Ectodermal cell (in vitro differentiated cells): ENCODE measurements around the gene SNX11.
A peak's percentile ranks its signal among the peaks of the same experiment; 100 is the strongest.

ENCODE experiments used
- H3K27ac ChIP-seq: 2 replicates; pipeline ENCODE4 v1.7.0; 2013; ENCODE audit warnings: mild to moderate bottlenecking, low read depth, low read length; ENCODE audit not compliant: insufficient read depth, poor library complexity, severe bottlenecking
- H3K27me3 ChIP-seq: 2 replicates; pipeline ENCODE4 v1.7.0; 2013; ENCODE audit warnings: mild to moderate bottlenecking, low read length; ENCODE audit not compliant: insufficient read depth, control insufficient read depth, poor library complexity, severe bottlenecking
- H3K36me3 ChIP-seq: one replicate; pipeline ENCODE4 v1.7.0; 2013; ENCODE audit warnings: low read length; ENCODE audit not compliant: control insufficient read depth, insufficient read depth
- H3K4me1 ChIP-seq: one replicate; pipeline ENCODE4 v1.7.0; 2013; ENCODE audit warnings: low read length; ENCODE audit not compliant: control insufficient read depth, insufficient read depth
- H3K4me3 ChIP-seq: 2 replicates; pipeline ENCODE4 v1.7.0; 2013; ENCODE audit warnings: low read depth, low read length, control low read depth; ENCODE audit not compliant: insufficient read depth
- H3K9me3 ChIP-seq: 2 replicates; pipeline ENCODE4 v1.7.0; 2013; ENCODE audit warnings: mild to moderate bottlenecking, low read length, moderate library complexity; ENCODE audit not compliant: control insufficient read depth
- WGBS, 2 experiments: methylation state at CpG; one replicate each; pipeline ENCODE4 v1.1.7; 2013; ENCODE audit warnings: missing lambda C conversion rate in 2 of 2; 5-methylcytosine and 5-hydroxymethylcytosine counted together

The SNX11 gene

DNA sequence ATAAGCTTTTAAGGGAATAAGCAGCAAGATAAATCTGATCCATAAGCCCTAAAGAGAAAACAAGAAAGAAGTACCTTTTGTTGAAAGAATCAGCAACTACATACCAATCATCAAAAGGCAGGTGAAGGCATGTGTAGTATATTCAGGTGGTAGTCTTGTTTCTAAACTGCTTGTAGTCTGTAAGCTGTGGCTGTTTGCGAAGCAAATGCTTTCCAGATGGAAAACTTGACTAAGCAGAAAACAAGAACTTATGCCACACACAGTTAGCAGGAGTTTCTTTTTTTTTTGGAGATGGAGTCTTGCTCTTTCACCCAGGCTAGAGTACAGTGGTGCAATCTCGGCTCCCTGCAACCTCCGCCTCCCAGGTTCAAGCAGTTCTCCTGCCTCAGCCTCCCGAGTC is 12.0 kb upstream of the SNX11 start:
- Histone ChIP-seq H3K4me3 (no peak overlapping the region), H3K9me3 (no peaks in the 10 kb centered on the region)
- WGBS, 2 experiments: 94 to 95% methylated on average over 4 of the region's 4 CpGs

DNA sequence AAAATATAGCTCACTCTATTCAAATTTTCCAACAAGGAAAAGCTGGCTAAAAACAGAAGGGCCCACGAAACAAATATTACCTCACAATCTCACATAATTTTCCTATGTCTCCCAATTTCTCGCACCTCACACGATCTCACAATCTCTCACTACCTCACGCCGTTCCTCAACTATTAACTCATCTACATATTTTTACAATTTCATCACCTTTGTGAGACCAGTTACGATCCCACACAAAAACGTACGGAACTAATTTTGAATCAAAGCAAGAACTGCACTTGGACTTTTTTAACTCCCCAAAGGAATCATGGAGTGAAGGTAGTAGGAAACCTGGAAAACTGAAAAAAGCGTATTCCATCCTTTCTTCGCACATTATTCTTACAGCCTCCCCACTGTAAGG is 7.4 kb upstream of the SNX11 start:
- Histone ChIP-seq H3K4me3 (peak overlapping the region; percentile 90), H3K27ac (peak overlapping the region; percentile 96), H3K27me3 (no peaks in the 10 kb centered on the region), H3K36me3 (no peaks in the 10 kb centered on the region), H3K4me1 (peaks cover 5% of the 10 kb centered on the region), H3K9me3 (no peaks in the 10 kb centered on the region)
- WGBS, 2 experiments: 23 to 26% methylated on average over 10 of the region's 10 CpGs

More for the DNA sequence above, 12.0 kb upstream of the SNX11 start:
- H3K27me3 ChIP-seq: no peaks in the 10 kb centered on the region
- peaks cover 3% of the 10 kb centered on the region for H3K36me3 ChIP-seq
- H3K4me1 ChIP-seq: peaks cover 5% of the 10 kb centered on the region
- no peak overlapping the region for H3K27ac ChIP-seq

DNA sequence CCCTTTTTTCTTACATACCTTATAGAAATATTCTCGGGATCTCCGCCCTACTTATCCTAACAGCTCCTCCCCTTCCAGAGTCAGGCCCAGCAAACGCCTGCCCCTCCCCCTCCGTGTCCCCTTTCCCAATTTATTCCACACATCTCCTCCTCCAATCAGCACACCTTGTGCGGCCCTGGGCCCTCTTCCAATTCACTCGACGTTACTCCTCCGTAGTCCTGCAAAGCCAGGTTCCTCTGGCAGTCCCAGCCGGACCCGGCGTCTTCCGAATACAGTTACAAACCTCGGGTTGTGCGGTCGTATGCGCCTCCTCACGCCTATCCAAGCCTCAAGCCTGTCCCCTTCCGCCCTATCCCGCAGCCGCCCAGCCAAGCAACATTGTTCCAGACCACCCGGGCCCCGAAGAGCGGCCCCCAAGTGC is 7.0 kb upstream of the SNX11 start:
- peaks cover 5% of the 10 kb centered on the region for H3K4me1 ChIP-seq
- WGBS, 2 experiments: 0% methylated on average over 23 of the region's 23 CpGs
- no peaks in the 10 kb centered on the region for H3K9me3 ChIP-seq
- H3K27me3 ChIP-seq: no peaks in the 10 kb centered on the region
- peak overlapping the region; percentile 96 for H3K27ac ChIP-seq
- no peaks in the 10 kb centered on the region for H3K36me3 ChIP-seq
- peak overlapping the region; percentile 90 for H3K4me3 ChIP-seq

DNA sequence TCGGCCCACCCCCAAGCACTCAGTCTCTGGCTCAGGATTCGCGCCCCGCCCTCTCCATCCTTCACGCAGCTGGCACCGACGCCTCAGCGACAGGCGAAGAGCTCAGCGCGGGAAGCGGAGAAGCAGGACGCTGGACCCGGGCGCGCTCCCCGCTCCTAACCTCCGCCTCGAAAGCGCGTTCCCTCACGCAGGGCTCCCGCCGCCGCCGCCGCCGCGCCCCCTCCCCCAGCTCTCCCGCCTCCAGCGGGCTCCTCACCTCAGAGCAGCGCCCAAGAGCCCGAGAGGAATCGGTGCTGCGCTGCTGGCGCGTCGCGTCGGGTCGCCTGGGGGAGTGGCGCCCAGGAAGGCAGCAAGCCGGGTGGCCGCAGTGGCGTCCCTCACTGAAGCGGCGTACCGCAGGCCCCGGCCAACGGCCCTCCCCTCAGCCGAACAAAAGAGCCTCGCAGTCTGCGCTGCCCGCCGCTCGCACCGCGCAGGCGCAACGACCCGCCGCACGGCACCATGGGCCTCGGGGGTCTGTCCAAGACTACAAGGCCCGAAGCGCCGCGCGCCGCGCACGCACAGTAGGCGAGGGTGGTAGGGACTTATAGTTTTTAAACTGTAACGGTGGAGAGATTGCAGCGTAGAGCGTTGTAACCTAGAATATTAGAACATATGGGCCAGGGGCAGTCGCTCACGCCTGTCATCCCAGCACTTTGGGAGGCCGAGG is 6.4 kb upstream of the SNX11 start, which contains the start of gene CBX1:
TSS of gene CBX1 (minus strand) at position 467 of the 709 bp plus-strand sequence. CDS start 24,474 bp downstream, outside the sequence.
- H3K27ac ChIP-seq: peak within 1 kb of the TSS; percentile 96
- WGBS, 2 experiments: 0% methylated on average over 79 of the region's 79 CpGs
- peaks cover 5% of the 10 kb centered on the region for H3K4me1 ChIP-seq
- H3K27me3 ChIP-seq: no peaks in the 10 kb centered on the region
- no peaks in the 10 kb centered on the region for H3K36me3 ChIP-seq
- no peaks in the 10 kb centered on the region for H3K9me3 ChIP-seq
- H3K4me3 ChIP-seq: peak within 1 kb of the TSS; percentile 90

DNA sequence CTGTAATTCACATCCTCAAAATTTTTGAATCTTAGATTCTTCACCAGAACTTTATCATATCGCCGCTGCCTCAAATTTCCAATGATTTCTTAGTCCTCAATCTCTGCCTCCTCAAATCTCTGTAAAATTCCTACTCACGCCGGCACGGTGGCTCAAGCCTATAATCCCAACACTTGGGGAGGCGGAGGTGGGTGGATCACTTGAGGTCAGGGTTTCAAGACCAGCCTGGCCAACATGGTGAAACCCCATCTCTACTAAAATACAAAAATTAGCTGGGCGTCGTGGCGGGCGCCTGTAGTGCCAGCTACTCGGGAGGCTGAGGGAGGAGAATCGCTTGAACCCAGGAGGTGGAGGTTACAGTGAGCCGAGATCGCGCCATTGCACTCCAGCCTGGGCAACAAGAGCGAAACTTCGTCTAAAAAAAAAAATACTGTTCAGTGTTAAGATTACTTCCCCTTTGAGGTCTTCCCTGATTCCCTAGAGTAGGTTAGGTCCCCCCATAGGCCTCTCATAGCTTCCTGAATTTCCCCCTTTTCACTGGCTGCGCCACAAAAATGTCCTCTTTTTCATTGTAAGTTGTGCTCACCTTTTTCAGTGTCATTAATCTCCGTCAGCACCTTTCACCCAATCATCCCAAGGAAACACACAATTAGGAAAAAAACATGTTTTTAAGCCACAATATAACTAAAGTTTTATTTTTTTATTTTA is 5.4 kb upstream of the SNX11 start:
- WGBS, 2 experiments: 89 to 91% methylated on average over 19 of the region's 19 CpGs
- no peak overlapping the region for H3K27ac ChIP-seq
- H3K9me3 ChIP-seq: no peaks in the 10 kb centered on the region
- H3K36me3 ChIP-seq: no peaks in the 10 kb centered on the region
- no peaks in the 10 kb centered on the region for H3K27me3 ChIP-seq
- H3K4me1 ChIP-seq: peaks cover 5% of the 10 kb centered on the region
- H3K4me3 ChIP-seq: no peak overlapping the region

DNA sequence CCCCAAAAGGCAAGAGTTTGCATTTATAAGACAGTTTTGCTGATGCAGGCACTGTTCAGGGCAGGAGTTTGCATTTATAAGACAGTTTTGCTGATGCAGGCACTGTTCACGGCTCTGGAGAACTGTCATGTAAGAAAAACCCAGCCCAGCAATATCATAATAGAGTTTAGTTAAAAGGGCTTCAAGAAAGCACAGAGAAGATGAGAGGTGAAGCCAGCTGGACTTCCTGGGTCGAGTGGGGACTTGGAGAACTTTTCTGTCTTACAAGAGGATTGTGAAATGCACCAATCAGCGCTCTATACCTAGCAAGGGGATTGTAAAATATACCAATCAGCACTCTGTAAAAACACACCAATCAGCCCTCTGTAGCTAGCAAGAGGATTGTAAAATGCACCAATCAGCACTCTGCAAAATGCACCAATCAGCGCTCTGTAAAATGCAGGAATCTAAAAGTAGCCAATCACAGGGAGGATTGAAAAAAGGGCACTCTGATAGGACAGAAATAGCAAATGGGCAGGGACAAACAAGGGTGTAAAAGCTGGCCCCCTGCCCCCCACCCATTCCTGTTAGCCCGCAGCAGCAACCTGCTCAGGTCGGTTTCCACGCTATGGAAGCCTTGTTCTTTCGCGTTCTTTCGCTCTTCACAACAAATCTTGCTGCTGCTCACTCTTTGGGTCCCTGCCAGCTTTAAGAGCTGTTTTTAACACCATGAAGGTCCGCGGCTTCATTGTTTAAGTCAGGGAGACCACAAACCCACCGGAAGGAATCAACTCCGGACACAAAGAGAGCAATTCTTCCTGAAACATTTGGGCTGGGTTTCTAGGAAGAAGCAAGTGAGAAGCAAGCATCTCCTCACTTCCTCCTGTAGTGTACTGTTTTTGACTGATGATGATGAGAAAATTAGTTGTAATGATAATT is 4.5 kb upstream of the SNX11 start:
- WGBS, 2 experiments: 93 to 95% methylated on average over 14 of the region's 14 CpGs

DNA sequence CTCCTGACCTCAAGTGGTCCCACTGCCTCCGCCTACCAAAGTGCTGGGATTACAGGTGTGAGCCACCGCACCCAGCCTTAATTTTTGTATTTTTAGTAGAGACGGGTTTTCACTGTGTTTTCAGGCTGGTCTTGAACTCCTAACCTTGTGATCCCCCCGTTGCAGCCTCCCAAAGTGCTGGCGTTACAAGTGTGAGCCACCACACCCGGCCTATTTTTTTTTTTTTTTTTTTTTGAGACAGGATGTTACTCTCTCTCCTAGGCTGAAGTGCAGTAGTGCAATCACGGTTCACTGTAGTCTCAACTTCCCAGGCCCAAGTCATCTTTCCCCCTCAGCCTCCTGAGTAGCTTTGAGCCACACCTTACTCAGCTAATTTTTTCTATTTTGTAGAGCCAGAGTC is 3.1 kb upstream of the SNX11 start:
- Histone ChIP-seq H3K36me3 (no peaks in the 10 kb centered on the region), H3K4me1 (peaks cover 14% of the 10 kb centered on the region), H3K9me3 (no peaks in the 10 kb centered on the region), H3K27ac (no peak overlapping the region), H3K4me3 (no peak overlapping the region), H3K27me3 (no peaks in the 10 kb centered on the region)
- WGBS, 2 experiments: 89 to 91% methylated on average over 7 of the region's 7 CpGs

More for the DNA sequence above, 4.5 kb upstream of the SNX11 start:
- Histone ChIP-seq H3K9me3 (no peaks in the 10 kb centered on the region), H3K4me1 (peaks cover 5% of the 10 kb centered on the region), H3K27ac (no peak overlapping the region), H3K4me3 (no peak overlapping the region), H3K36me3 (no peaks in the 10 kb centered on the region), H3K27me3 (no peaks in the 10 kb centered on the region)

DNA sequence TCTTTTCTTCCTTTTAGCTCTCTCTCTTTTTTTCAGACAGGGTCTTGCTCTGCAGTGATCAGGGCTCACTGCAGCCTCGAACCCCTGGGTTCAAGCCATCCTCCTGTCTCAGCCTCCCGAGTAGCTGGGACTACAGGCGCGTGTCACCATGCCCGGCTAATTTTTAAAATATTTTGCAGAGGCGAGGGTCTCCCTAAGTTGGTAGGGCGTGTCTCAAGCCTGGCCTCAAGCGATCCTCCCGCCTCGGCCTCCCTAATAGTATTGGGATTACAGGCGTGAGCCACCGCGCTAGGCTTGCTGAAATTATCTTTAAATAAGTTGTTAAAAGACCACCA is 797 bp upstream of the SNX11 start:
- Histone ChIP-seq H3K27ac (no peak overlapping the region), H3K4me3 (peak overlapping the region; percentile 76)
- 64 to 66% methylated on average over 13 of the region's 13 CpGs for WGBS, 2 experiments

DNA sequence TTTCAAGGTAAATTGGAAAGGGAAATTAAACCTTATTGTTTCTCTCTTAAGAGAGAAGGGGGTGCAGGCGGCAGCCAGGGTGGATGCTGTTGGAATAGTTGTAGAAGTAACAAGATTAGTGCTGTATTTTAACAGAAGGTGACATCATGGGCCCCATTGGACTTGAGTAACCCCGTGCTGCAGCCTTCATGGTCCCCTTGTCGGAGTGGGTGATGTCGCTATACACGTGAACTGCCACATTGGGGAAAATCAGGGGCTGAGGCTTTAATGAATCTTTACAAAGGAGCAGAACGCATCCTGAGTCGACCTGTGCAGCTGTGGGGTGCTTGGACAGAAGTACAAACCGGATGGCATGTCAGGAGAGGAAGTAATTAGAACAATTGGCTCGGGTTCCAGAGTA is 3.2 kb downstream of the SNX11 start:
- no peak overlapping the region for H3K4me3 ChIP-seq
- peaks cover 9% of the 10 kb centered on the region for H3K4me1 ChIP-seq
- H3K27ac ChIP-seq: no peak overlapping the region
- H3K27me3 ChIP-seq: no peaks in the 10 kb centered on the region
- no peaks in the 10 kb centered on the region for H3K36me3 ChIP-seq
- no peaks in the 10 kb centered on the region for H3K9me3 ChIP-seq
- WGBS, 2 experiments: 95 to 98% methylated on average over 9 of the region's 9 CpGs

More for the DNA sequence above, 797 bp upstream of the SNX11 start:
- H3K27me3 ChIP-seq: no peaks in the 10 kb centered on the region
- peaks cover 9% of the 10 kb centered on the region for H3K4me1 ChIP-seq
- no peaks in the 10 kb centered on the region for H3K36me3 ChIP-seq
- H3K9me3 ChIP-seq: no peaks in the 10 kb centered on the region

DNA sequence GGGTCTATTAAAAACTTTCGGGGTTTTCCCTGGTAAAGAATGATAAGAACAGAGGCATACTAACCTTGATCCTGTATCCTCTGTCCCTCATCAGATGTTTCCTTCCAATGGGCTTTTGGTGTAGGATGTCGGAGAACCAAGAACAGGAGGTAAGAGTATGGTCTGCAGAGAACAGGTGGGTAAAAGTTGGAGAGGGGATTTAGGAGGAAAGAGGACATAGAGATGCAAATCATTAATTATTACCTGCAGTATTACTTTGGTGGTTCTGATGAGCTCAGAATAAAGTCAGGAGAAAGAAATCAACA is 4.3 kb downstream of the SNX11 start:
- peaks cover 9% of the 10 kb centered on the region for H3K4me1 ChIP-seq
- no peaks in the 10 kb centered on the region for H3K36me3 ChIP-seq
- H3K27ac ChIP-seq: no peak overlapping the region
- no peaks in the 10 kb centered on the region for H3K27me3 ChIP-seq
- no peaks in the 10 kb centered on the region for H3K9me3 ChIP-seq
- no peak overlapping the region for H3K4me3 ChIP-seq
- WGBS, 2 experiments: 96 to 100% methylated on average over 2 of the region's 2 CpGs
